Renal cortical epithelial cell (primary cell): ENCODE data around the gene MDGA2. TPM values are rescaled to one million over a fixed set of nuclear protein-coding genes. Genes with fewer than 3 reads are reported as not detected.
A peak's percentile ranks its signal among the peaks of the same experiment; 100 is the strongest.
"Not testable (repeated sequence)": the region's sequence is repeated elsewhere in the genome, so short reads cannot be mapped to it uniquely, and the experiment has no call there.

Experiments
- DNase-seq: peaks from one replicate; pipeline ENCODE4 v3.0.0-alpha.2; 2011; ENCODE audit warnings: low read depth
- total RNA-seq: library from RNA; depleted of rRNA; stranded (reverse); fragments of >200 nt; gene quantifications from 2 replicates; pipeline ENCODE4 v1.2.3, GENCODE V29; 2014

Gene MDGA2
- total RNA-seq, 1 donor from 2014 or later, result 0.50 TPM

DNA sequence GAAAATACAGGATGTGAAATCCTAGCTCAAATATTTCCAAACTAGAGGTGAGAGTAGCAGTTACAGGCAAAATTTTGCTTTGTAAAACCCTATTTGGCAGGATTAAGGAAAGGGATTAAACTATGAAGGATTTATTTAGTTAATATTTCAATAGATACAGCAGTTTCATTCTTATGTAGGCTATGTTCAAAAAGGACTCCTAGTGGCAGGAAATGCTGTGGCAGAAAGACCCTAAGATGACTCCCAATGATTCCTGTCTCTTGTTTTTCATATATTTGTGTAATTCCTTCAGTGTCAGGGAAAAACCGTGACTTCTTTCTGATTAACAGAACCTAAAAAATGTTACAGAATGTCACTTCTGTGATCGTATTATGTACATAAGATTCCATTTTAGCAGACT is 724.3 kb downstream of the MDGA2 start:
- no peak for DNase-seq

GRCh38 chr14:46940611-46941010 is 734.8 kb downstream of the MDGA2 start:
- DNase-seq, result no peak

- DNase-seq, result no peak
Measured at GRCh38 chr14:46920542-46920941, 754.9 kb downstream of the MDGA2 start.

DNA sequence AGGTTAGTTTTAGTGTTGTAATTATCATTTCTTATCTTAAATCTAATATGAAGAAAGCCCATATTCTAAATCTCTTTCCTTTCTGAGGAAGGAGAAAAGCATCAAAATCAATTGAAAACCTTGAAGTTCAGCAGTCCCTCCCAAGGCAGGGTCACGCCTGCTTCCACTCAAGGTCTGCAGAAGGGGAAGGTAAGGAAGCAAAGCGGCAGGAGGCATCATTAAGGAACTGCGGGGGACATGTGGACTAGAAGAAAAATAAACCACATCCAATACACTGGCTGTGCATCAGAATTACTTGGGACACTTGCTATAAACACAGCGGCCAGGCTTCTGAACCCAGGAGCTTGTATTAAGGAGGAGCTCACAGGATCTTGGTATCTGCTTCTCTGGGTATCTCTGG is 759.9 kb downstream of the MDGA2 start:
- DNase-seq, result not testable (repeated sequence)

DNA sequence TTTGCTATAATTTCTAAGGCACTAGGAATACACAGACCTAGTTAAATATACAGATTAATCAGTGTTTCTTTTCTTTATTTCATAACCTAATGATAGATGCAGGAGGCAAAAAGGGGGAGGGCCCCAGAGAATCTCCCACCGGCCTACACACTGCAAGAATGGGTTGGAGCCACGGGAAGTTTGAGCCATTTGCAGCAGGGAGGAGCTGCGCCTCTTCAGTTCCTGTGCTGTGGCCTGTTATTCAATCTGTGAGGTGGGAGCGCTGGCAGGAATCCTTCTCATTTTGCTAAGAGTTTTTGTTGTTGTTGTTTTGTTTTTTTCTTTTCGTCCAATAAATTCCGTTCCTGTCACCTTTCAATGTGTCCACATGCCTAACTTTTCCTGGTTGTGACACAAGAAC is 772.6 kb downstream of the MDGA2 start:
- no peak for DNase-seq

- no peak for DNase-seq
Measured at GRCh38 chr14:46894476-46894875, 780.9 kb downstream of the MDGA2 start.

DNA sequence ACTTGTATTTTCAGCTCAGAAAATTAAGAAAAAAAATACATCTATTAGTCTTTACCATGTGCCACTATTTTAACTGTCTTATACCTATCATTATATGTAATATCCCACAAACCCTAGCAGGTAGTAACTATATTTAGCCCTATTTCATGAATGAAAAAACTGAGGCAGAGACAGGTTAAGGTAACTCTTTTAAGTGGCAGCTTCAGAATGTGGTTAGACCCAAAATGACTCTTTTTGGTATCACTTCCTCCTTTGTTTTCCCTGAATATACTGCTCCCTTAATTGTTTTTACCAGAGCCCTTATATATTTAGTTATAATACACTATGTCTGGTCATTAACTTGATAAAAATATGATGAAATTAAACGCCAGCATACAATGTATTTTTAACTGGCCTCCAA is 788.3 kb downstream of the MDGA2 start:
- no peak for DNase-seq

- peak; percentile 7 for DNase-seq
Measured at GRCh38 chr14:46885566-46885965, 789.8 kb downstream of the MDGA2 start.

DNA sequence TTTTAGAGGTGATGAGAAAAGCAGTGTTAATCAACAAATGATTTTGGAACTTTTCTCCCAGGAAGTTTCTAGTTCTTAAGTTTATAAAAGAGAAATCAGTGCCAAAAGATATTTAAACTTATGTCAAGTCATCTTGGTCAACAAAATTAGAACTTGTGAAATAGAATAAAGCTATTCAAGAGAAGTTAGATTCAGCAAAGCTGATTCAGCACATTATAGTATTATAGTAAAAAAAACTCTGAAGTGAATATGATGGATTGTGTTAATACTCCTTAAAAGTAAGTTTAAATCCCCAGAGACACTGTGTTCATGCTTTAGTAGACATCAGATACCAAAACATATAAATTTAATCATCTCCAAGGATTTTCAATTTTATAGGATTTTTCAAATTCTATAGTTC is 813.7 kb downstream of the MDGA2 start:
- no peak for DNase-seq

- DNase-seq, result peak; percentile 10
Measured at GRCh38 chr14:46840944-46841720, 834.3 kb downstream of the MDGA2 start.

GRCh38 chr14:46820291-46820690 is 855.1 kb downstream of the MDGA2 start:
- no peak for DNase-seq

DNA sequence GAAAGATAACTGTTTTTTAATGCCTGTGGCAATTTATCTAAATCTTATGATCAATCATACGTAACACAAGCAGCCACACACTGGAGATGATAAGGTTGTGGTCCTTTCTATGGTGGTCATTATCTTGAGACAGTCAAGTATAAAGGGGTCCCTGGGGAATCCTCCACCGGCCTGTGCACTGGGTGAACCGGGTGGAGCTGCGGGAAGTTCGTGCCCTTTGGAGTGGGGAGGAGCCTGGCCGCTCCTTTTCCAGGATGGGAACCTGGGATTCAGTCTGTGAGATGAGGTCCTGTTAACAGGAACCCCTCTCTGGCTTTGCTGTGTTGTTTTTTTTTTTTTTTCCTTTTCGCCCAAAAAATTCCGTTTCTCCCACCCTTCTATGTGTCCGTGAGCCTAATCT is 856.3 kb downstream of the MDGA2 start:
- DNase-seq, result no peak

- DNase-seq, result no peak
Measured at GRCh38 chr14:46818147-46818546, 857.3 kb downstream of the MDGA2 start.

GRCh38 chr14:46793144-46793543 is 882.3 kb downstream of the MDGA2 start:
- no peak for DNase-seq
